ENCODE data around the gene C1QTNF5. TPM values are rescaled to one million over a fixed set of nuclear protein-coding genes. Genes with fewer than 3 reads are reported as not detected.
"Not testable (repeated sequence)": the region's sequence is repeated elsewhere in the genome, so short reads cannot be mapped to it uniquely, and the experiment has no call there.

The C1QTNF5 gene
- 10 to 100 TPM in 4 of 7 donors, 1 to 10 TPM in 3; 4.4 to 25.7 (median 10.8) TPM for total RNA-seq
- 10 to 100 TPM in 1 of 2 donors, 1 to 10 TPM in 1; 5.7 to 17.2 TPM for polyA plus RNA-seq
- long read RNA-seq, donor 1: 0 reads
- long read RNA-seq, donor 2, partial matches to known transcripts: 0 of 7 reads
- long read RNA-seq, donor 2, other reads (novel, unspliced or antisense): 0 of 7 reads
- long read RNA-seq, donor 3, transcript C1QTNF5-202 (3 exons, 1,356 nt): major isoform, 24 of 34 reads
- long read RNA-seq, donor 3, transcript C1QTNF5-203 (2 exons, 1,046 nt): minor isoform, 8 of 34 reads
- long read RNA-seq, donor 3, partial matches to known transcripts: 0 of 34 reads
- long read RNA-seq, donor 3, other reads (novel, unspliced or antisense): 0 of 34 reads

GRCh38 chr11:119340335-119341221, at the start of gene C1QTNF5:
Gene C1QTNF5, minus strand, starts transcription at chr11:119340883. Its CDS starts 486 bp downstream, at chr11:119340397.
- Histone ChIP-seq H3K4me1 (ENCODE audit: insufficient read depth) (peaks cover 3% of the 10 kb centered on the region), H3K4me3 (peak within 1 kb of the TSS; percentile 53), H3K27ac (peak within 1 kb of the TSS; percentile 20 to 60), H3K27me3 (no peaks in the 10 kb centered on the region), H3K36me3 (no peaks in the 10 kb centered on the region), H3K9me3 (no peaks in the 10 kb centered on the region)
- DNase-seq: peak; percentile 70 to 88 (median 82)
- TF ChIP-seq POLR2A (IDR thresholded peaks at IDR 0.05) (peak; percentile 12), EP300 (IDR thresholded peaks at IDR 0.05) (no peak)
- TF ChIP-seq, protein P1, sequence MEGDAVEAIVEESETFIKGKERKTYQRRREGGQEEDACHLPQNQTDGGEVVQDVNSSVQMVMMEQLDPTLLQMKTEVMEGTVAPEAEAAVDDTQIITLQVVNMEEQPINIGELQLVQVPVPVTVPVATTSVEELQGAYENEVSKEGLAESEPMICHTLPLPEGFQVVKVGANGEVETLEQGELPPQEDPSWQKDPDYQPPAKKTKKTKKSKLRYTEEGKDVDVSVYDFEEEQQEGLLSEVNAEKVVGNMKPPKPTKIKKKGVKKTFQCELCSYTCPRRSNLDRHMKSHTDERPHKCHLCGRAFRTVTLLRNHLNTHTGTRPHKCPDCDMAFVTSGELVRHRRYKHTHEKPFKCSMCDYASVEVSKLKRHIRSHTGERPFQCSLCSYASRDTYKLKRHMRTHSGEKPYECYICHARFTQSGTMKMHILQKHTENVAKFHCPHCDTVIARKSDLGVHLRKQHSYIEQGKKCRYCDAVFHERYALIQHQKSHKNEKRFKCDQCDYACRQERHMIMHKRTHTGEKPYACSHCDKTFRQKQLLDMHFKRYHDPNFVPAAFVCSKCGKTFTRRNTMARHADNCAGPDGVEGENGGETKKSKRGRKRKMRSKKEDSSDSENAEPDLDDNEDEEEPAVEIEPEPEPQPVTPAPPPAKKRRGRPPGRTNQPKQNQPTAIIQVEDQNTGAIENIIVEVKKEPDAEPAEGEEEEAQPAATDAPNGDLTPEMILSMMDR (IDR thresholded peaks at IDR 0.05): no peak
- intact Hi-C loops (cut with DNase I): no loop called here
- WGBS, 3 donors: 1 to 4% (median 2%) methylated on average over 31 to 53 of the region's 53 CpGs

DNA sequence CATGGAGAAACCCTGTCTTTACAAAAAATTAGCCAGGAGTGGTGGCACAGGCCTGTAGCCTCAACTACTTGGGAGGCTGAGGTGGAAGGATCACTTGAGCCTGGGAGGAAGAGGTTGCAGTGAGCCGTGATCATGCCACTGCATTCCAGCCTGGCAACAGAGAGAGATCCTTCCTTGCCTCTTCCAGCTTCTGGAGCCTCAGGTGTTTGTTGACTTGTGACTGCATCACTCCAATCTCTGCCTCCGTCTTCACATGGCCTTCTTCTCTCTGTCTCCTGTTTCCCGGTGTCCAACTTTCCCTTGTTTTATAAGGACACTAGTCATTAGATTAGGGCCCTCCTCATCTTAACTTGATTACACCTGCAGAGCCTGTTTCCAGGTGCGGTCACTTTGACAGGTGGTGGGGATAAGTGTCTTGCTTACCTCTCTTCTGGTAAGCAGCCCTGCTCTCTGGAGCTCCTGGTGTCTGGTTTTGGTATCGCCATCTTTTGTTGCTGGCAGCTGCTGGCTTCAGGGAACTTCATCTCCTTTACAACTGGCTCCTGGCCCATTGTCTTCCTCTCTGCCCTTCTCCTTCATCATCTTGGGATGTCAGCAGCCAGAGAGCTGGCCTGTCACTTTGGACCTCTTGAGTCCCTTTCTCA, 49.0 kb upstream of the C1QTNF5 start:
- WGBS, 3 donors: 73 to 79% (median 74%) methylated on average over 5 of the region's 5 CpGs
- H3K27me3 ChIP-seq: no peaks in the 10 kb centered on the region
- DNase-seq: no peak
- no peak for TF ChIP-seq POLR2A (IDR thresholded peaks at IDR 0.05)
- no peak for TF ChIP-seq EP300 (IDR thresholded peaks at IDR 0.05)
- TF ChIP-seq, protein P1 (IDR thresholded peaks at IDR 0.05): no peak
- intact Hi-C loops (cut with DNase I): no loop called here
- no peaks in the 10 kb centered on the region for H3K4me1 ChIP-seq (ENCODE audit: insufficient read depth)
- H3K9me3 ChIP-seq: no peaks in the 10 kb centered on the region
- H3K36me3 ChIP-seq: no peaks in the 10 kb centered on the region
- H3K27ac ChIP-seq: no peak overlapping the region
- no peak overlapping the region for H3K4me3 ChIP-seq

DNA sequence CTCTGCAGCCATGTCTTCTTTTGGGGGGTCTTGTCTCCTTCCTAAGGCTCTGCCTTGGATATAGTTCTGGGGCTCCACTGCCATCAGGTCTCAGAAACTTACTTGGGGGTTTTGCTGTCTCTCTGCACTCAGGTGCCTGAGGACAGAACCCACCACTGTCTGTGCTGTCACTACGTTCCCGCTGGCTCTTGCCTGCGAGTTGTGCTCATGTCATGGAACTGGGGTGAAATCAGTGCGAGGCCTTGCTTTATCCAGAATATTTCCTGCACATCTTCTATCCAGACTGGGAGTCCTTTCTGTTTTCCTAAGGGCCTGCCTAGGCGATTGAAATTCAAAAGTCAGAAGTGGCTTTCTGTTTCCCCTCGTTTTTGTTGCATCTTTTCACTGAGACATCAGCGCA, 47.4 kb upstream of the C1QTNF5 start:
- Histone ChIP-seq H3K9me3 (no peaks in the 10 kb centered on the region), H3K36me3 (no peaks in the 10 kb centered on the region), H3K4me3 (no peak overlapping the region), H3K4me1 (ENCODE audit: insufficient read depth) (no peaks in the 10 kb centered on the region), H3K27me3 (no peaks in the 10 kb centered on the region), H3K27ac (no peak overlapping the region)
- TF ChIP-seq EP300 (IDR thresholded peaks at IDR 0.05) (no peak), POLR2A (IDR thresholded peaks at IDR 0.05) (no peak)
- TF ChIP-seq, protein P1 (IDR thresholded peaks at IDR 0.05): no peak
- DNase-seq: no peak
- WGBS, 3 donors: 91 to 92% (median 91%) methylated on average over 7 of the region's 7 CpGs
- intact Hi-C loops (cut with DNase I): no loop called here

- Histone ChIP-seq H3K4me3 (no peak overlapping the region), H3K27ac (no peak overlapping the region), H3K27me3 (no peaks in the 10 kb centered on the region), H3K9me3 (no peaks in the 10 kb centered on the region), H3K36me3 (no peaks in the 10 kb centered on the region), H3K4me1 (ENCODE audit: insufficient read depth) (peaks cover 10% of the 10 kb centered on the region)
- WGBS, 3 donors: 68 to 81% (median 73%) methylated on average over 2 of the region's 2 CpGs
- intact Hi-C loops (cut with DNase I): no loop called here
- DNase-seq: no peak
- TF ChIP-seq EP300 (IDR thresholded peaks at IDR 0.05) (no peak), POLR2A (IDR thresholded peaks at IDR 0.05) (no peak)
- TF ChIP-seq, protein P1 (IDR thresholded peaks at IDR 0.05): no peak
These were observed 43.6 kb upstream of the C1QTNF5 start for GRCh38 chr11:119384332-119384731.

DNA sequence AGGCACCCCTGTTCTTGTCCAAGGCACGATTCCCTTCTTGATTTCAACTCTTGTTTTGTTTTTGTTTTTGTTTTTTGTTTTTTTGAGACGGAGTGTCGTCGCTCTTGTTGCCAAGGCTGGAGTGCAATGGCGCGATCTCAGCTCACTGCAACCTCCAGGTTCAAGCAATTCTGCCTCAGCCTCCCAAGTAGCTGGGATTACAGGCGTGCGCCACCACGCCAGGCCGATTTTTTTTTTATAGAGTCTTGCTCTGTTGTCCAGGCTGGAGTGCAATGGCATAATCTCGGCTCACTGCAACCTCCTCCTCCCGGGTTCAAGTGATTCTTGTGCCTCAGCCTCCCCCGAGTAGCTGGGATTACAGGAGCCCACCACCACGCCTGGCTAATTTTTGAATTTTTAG, 41.8 kb upstream of the C1QTNF5 start:
- H3K9me3 ChIP-seq; H3K4me3 ChIP-seq; H3K27me3 ChIP-seq; DNase-seq; intact Hi-C loops (cut with DNase I); H3K4me1 ChIP-seq (ENCODE audit: insufficient read depth); H3K27ac ChIP-seq; H3K36me3 ChIP-seq: not testable (repeated sequence)
- 78 to 86% (median 79%) methylated on average over 14 of the region's 14 CpGs for WGBS, 3 donors
